ENCODE data around the gene ABR. TPM values are rescaled to one million over a fixed set of nuclear protein-coding genes. Genes with fewer than 3 reads are reported as not detected.

Gene ABR
- total RNA-seq, 1 donor from 2014 or later, result 24.5 TPM

DNA sequence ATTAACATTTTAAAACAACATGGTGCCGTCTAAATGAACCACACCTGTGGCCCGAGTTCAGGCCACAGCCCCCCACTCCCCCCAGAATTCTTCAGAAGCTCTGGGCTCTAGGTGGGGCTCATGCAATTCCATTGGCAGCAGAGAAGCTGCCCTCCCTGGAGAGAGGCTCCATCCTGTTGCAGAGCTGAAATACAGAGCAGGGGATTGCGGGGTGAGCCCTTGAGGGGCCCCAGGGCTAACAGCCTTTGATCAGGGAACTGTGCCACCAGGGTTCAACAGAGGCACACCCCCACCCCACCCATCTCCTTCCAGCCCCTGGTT lies 69.3 kb downstream of the ABR start:
- H3K36me3 ChIP-seq (ENCODE audit: control insufficient read depth in 3 of 3, insufficient read depth in 3 of 3, low read length in 3 of 3), result no peaks in the 10 kb centered on the region
- H3K9ac ChIP-seq (ENCODE audit: low read depth in 1 of 3, low read length in 3 of 3), result peak overlapping the region in 1 of 3 donors; percentile 79
- no peaks in the 10 kb centered on the region for H3K27me3 ChIP-seq (ENCODE audit: control insufficient read depth in 3 of 3, insufficient read depth in 3 of 3, low read length in 3 of 3)
- H3K4me1 ChIP-seq (ENCODE audit: control insufficient read depth in 3 of 3, insufficient read depth in 3 of 3, low read length in 3 of 3), result peaks cover 45 to 61% (median 60%) of the 10 kb centered on the region in 3 donors
- H3K4me3 ChIP-seq (ENCODE audit: low read length in 3 of 3), result no peak overlapping the region
- H3K27ac ChIP-seq (ENCODE audit: low read depth, low read length), result peak overlapping the region; percentile 69
- no peaks in the 10 kb centered on the region for H3K9me3 ChIP-seq (ENCODE audit: control insufficient read depth in 3 of 3, low read length in 3 of 3)

- Histone ChIP-seq H3K36me3 (ENCODE audit: control insufficient read depth in 3 of 3, insufficient read depth in 3 of 3, low read length in 3 of 3) (no peaks in the 10 kb centered on the region), H3K4me1 (ENCODE audit: control insufficient read depth in 3 of 3, insufficient read depth in 3 of 3, low read length in 3 of 3) (peaks cover 42 to 60% (median 57%) of the 10 kb centered on the region in 3 donors), H3K4me3 (ENCODE audit: low read length in 3 of 3) (peak overlapping the region in 2 of 3 donors; percentile 65 to 76), H3K9ac (ENCODE audit: low read depth in 1 of 3, low read length in 3 of 3) (peak overlapping the region in 2 of 3 donors; percentile 53 to 79), H3K9me3 (ENCODE audit: control insufficient read depth in 3 of 3, low read length in 3 of 3) (no peaks in the 10 kb centered on the region), H3K27ac (ENCODE audit: low read depth, low read length) (peak overlapping the region; percentile 69), H3K27me3 (ENCODE audit: control insufficient read depth in 3 of 3, insufficient read depth in 3 of 3, low read length in 3 of 3) (no peaks in the 10 kb centered on the region)
Observed at GRCh38 chr17:1109606-1110540, 69.9 kb downstream of the ABR start.

- Histone ChIP-seq H3K27me3 (ENCODE audit: control insufficient read depth in 3 of 3, insufficient read depth in 3 of 3, low read length in 3 of 3) (peaks cover 0 to 3% (median 0%) of the 10 kb centered on the region in 3 donors), H3K4me1 (ENCODE audit: control insufficient read depth in 3 of 3, insufficient read depth in 3 of 3, low read length in 3 of 3) (peaks cover 49 to 67% (median 65%) of the 10 kb centered on the region in 3 donors)
Observed at GRCh38 chr17:1108765-1109605, 70.8 kb downstream of the ABR start.

DNA sequence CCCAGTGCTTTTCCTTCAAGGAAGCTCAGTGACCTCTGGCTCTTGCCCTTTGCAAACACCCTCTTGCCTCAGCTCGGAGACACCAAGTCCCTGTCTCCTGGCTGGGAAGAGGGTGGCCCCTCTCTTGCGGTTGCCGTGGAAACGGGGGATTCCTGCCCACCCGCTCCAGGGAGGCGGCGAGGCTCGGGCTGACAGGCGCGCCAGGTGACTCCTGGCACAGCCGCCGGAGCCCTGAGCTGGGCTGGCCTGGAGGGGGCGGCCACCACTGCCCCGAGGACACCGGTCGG lies 71.4 kb downstream of the ABR start:
- no peaks in the 10 kb centered on the region for H3K9me3 ChIP-seq (ENCODE audit: control insufficient read depth in 3 of 3, low read length in 3 of 3)
- peak overlapping the region; percentile 71 to 81 (median 76) for H3K9ac ChIP-seq (ENCODE audit: low read depth in 1 of 3, low read length in 3 of 3)
- H3K4me3 ChIP-seq (ENCODE audit: low read length in 3 of 3), result peak overlapping the region; percentile 69 to 76 (median 75)
- peaks cover 55 to 72% (median 70%) of the 10 kb centered on the region in 3 donors for H3K4me1 ChIP-seq (ENCODE audit: control insufficient read depth in 3 of 3, insufficient read depth in 3 of 3, low read length in 3 of 3)
- H3K27me3 ChIP-seq (ENCODE audit: control insufficient read depth in 3 of 3, insufficient read depth in 3 of 3, low read length in 3 of 3), result peaks cover 0 to 3% (median 0%) of the 10 kb centered on the region in 3 donors
- no peaks in the 10 kb centered on the region for H3K36me3 ChIP-seq (ENCODE audit: control insufficient read depth in 3 of 3, insufficient read depth in 3 of 3, low read length in 3 of 3)
- peak overlapping the region; percentile 66 for H3K27ac ChIP-seq (ENCODE audit: low read depth, low read length)

More at GRCh38 chr17:1108765-1109605, 70.8 kb downstream of the ABR start:
- H3K27ac ChIP-seq (ENCODE audit: low read depth, low read length), result peak overlapping the region; percentile 66
- H3K4me3 ChIP-seq (ENCODE audit: low read length in 3 of 3), result peak overlapping the region; percentile 67 to 76 (median 75)
- no peaks in the 10 kb centered on the region for H3K36me3 ChIP-seq (ENCODE audit: control insufficient read depth in 3 of 3, insufficient read depth in 3 of 3, low read length in 3 of 3)
- H3K9ac ChIP-seq (ENCODE audit: low read depth in 1 of 3, low read length in 3 of 3), result peak overlapping the region; percentile 71 to 81 (median 76)
- no peaks in the 10 kb centered on the region for H3K9me3 ChIP-seq (ENCODE audit: control insufficient read depth in 3 of 3, low read length in 3 of 3)

- peak overlapping the region; percentile 69 to 76 (median 75) for H3K4me3 ChIP-seq (ENCODE audit: low read length in 3 of 3)
- no peaks in the 10 kb centered on the region for H3K36me3 ChIP-seq (ENCODE audit: control insufficient read depth in 3 of 3, insufficient read depth in 3 of 3, low read length in 3 of 3)
- no peaks in the 10 kb centered on the region for H3K9me3 ChIP-seq (ENCODE audit: control insufficient read depth in 3 of 3, low read length in 3 of 3)
- H3K27me3 ChIP-seq (ENCODE audit: control insufficient read depth in 3 of 3, insufficient read depth in 3 of 3, low read length in 3 of 3), result peaks cover 0 to 3% (median 0%) of the 10 kb centered on the region in 3 donors
- H3K27ac ChIP-seq (ENCODE audit: low read depth, low read length), result peak overlapping the region; percentile 66
- H3K4me1 ChIP-seq (ENCODE audit: control insufficient read depth in 3 of 3, insufficient read depth in 3 of 3, low read length in 3 of 3), result peaks cover 58 to 77% (median 72%) of the 10 kb centered on the region in 3 donors
- peak overlapping the region; percentile 71 to 81 (median 76) for H3K9ac ChIP-seq (ENCODE audit: low read depth in 1 of 3, low read length in 3 of 3)
Observed at GRCh38 chr17:1107777-1108477, 71.9 kb downstream of the ABR start.

GRCh38 chr17:1107083-1107776 lies 72.6 kb downstream of the ABR start:
- H3K4me1 ChIP-seq (ENCODE audit: control insufficient read depth in 3 of 3, insufficient read depth in 3 of 3, low read length in 3 of 3), result peaks cover 58 to 77% (median 70%) of the 10 kb centered on the region in 3 donors
- peak overlapping the region; percentile 66 for H3K27ac ChIP-seq (ENCODE audit: low read depth, low read length)
- peak overlapping the region in 2 of 3 donors; percentile 76 to 81 for H3K9ac ChIP-seq (ENCODE audit: low read depth in 1 of 3, low read length in 3 of 3)
- peaks cover 0 to 3% (median 0%) of the 10 kb centered on the region in 3 donors for H3K27me3 ChIP-seq (ENCODE audit: control insufficient read depth in 3 of 3, insufficient read depth in 3 of 3, low read length in 3 of 3)
- no peaks in the 10 kb centered on the region for H3K9me3 ChIP-seq (ENCODE audit: control insufficient read depth in 3 of 3, low read length in 3 of 3)
- peak overlapping the region; percentile 38 to 76 (median 75) for H3K4me3 ChIP-seq (ENCODE audit: low read length in 3 of 3)
- H3K36me3 ChIP-seq (ENCODE audit: control insufficient read depth in 3 of 3, insufficient read depth in 3 of 3, low read length in 3 of 3), result no peaks in the 10 kb centered on the region

DNA sequence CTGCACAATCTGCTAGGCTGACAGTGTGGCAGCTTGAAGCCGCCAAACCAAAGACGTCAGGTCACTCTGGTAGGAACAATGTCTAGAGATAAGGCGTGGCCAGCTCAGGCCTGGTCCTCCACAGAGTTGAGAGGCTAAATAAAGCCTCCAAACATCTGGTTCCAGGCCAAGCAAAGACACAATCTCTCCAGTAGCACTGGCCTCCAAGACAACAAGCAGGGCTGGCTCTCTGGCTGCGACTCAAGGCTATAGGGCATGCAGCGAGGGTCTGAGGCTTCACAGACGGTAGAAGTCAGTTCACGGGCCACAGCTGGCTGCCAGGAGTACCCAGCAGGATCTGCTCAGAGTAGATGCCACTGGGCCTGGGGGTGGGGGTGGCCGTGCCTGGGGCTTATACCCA lies 75.6 kb downstream of the ABR start:
- Histone ChIP-seq H3K4me3 (ENCODE audit: low read length in 3 of 3) (peak overlapping the region; percentile 10 to 57 (median 41)), H3K9ac (ENCODE audit: low read depth in 1 of 3, low read length in 3 of 3) (peak overlapping the region; percentile 28 to 57 (median 45)), H3K9me3 (ENCODE audit: control insufficient read depth in 3 of 3, low read length in 3 of 3) (no peaks in the 10 kb centered on the region), H3K36me3 (ENCODE audit: control insufficient read depth in 3 of 3, insufficient read depth in 3 of 3, low read length in 3 of 3) (peaks cover 0 to 8% (median 3%) of the 10 kb centered on the region in 3 donors), H3K4me1 (ENCODE audit: control insufficient read depth in 3 of 3, insufficient read depth in 3 of 3, low read length in 3 of 3) (peaks cover 39 to 62% (median 51%) of the 10 kb centered on the region in 3 donors), H3K27me3 (ENCODE audit: control insufficient read depth in 3 of 3, insufficient read depth in 3 of 3, low read length in 3 of 3) (peaks cover 0 to 3% (median 0%) of the 10 kb centered on the region in 3 donors), H3K27ac (ENCODE audit: low read depth, low read length) (peak overlapping the region; percentile 69)

- Histone ChIP-seq H3K36me3 (ENCODE audit: control insufficient read depth in 3 of 3, insufficient read depth in 3 of 3, low read length in 3 of 3) (peaks cover 3 to 11% (median 5%) of the 10 kb centered on the region in 3 donors), H3K27ac (ENCODE audit: low read depth, low read length) (no peak overlapping the region), H3K9ac (ENCODE audit: low read depth in 1 of 3, low read length in 3 of 3) (peak overlapping the region in 1 of 3 donors; percentile 25), H3K4me1 (ENCODE audit: control insufficient read depth in 3 of 3, insufficient read depth in 3 of 3, low read length in 3 of 3) (peaks cover 16 to 48% (median 27%) of the 10 kb centered on the region in 3 donors), H3K9me3 (ENCODE audit: control insufficient read depth in 3 of 3, low read length in 3 of 3) (no peaks in the 10 kb centered on the region), H3K4me3 (ENCODE audit: low read length in 3 of 3) (no peak overlapping the region), H3K27me3 (ENCODE audit: control insufficient read depth in 3 of 3, insufficient read depth in 3 of 3, low read length in 3 of 3) (peaks cover 0 to 3% (median 0%) of the 10 kb centered on the region in 3 donors)
Observed at GRCh38 chr17:1100382-1100781, 79.4 kb downstream of the ABR start.

DNA sequence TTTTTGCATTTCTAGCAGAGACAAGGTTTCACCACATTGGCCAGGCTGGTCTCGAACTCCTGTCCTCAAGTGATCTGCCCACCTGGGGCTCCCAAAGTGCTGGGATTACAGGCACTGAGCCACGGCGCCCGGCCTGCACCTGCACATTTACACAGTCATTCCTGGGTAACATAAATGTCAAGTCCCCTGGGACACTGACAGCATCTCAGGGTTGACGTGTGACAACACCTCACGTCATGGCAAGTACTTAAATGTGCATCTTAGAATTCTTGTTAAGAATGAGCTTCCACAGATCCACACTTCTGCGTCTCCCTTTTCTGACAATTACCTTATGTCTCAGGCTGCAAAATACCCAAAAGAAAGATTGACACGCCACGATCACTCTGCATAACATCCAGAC lies 80.5 kb downstream of the ABR start:
- Histone ChIP-seq H3K27ac (ENCODE audit: low read depth, low read length) (no peak overlapping the region), H3K4me3 (ENCODE audit: low read length in 3 of 3) (no peak overlapping the region), H3K36me3 (ENCODE audit: control insufficient read depth in 3 of 3, insufficient read depth in 3 of 3, low read length in 3 of 3) (peaks cover 5 to 18% (median 14%) of the 10 kb centered on the region in 3 donors), H3K9me3 (ENCODE audit: control insufficient read depth in 3 of 3, low read length in 3 of 3) (no peaks in the 10 kb centered on the region), H3K9ac (ENCODE audit: low read depth in 1 of 3, low read length in 3 of 3) (no peak overlapping the region), H3K4me1 (ENCODE audit: control insufficient read depth in 3 of 3, insufficient read depth in 3 of 3, low read length in 3 of 3) (peaks cover 11 to 38% (median 19%) of the 10 kb centered on the region in 3 donors), H3K27me3 (ENCODE audit: control insufficient read depth in 3 of 3, insufficient read depth in 3 of 3, low read length in 3 of 3) (peaks cover 0 to 2% (median 0%) of the 10 kb centered on the region in 3 donors)

Measured in skeletal muscle tissue (tissue), 4 donors.